Stimulated activated CD4-positive, alpha-beta T cell treated with anti-CD3 and anti-CD28 coated beads, Interleukin-15, amount 100 ng/mL, for 48 hours (primary cell): ENCODE results near the gene SDR42E2.
"Not testable (repeated sequence)": the region's sequence is repeated elsewhere in the genome, so short reads cannot be mapped to it uniquely, and the experiment has no call there.

Experiments used
- DNase-seq, 2 donors: peaks; one replicate each; pipeline ENCODE4 v3.0.0-alpha.2; 2020; ENCODE audit warnings: low read depth in 2 of 2

SDR42E2 gene

GRCh38 chr16:22161999-22162655 lies at the start of gene SDR42E2:
Gene SDR42E2 (plus strand): TSS chr16:22162506. CDS start chr16:22165583, 3,077 bp downstream.
- DNase-seq = peak in 1 of 2 donors; percentile 12

- no peak for DNase-seq
Measured at GRCh38 chr16:22116095-22116700, 46.1 kb upstream of the SDR42E2 start.

- no peak for DNase-seq
Measured at GRCh38 chr16:22117609-22118008, 44.7 kb upstream of the SDR42E2 start.

- DNase-seq = no peak
Measured at GRCh38 chr16:22120440-22120839, 41.9 kb upstream of the SDR42E2 start.

- DNase-seq = no peak
Measured at GRCh38 chr16:22122239-22122638, 40.1 kb upstream of the SDR42E2 start.

- no peak for DNase-seq
Measured at GRCh38 chr16:22123146-22123545, 39.2 kb upstream of the SDR42E2 start.

GRCh38 chr16:22123759-22124490 lies 38.4 kb upstream of the SDR42E2 start:
- no peak for DNase-seq

- DNase-seq = no peak
Measured at GRCh38 chr16:22124583-22125284, 37.6 kb upstream of the SDR42E2 start.

- DNase-seq = no peak
Measured at GRCh38 chr16:22126037-22126558, 36.2 kb upstream of the SDR42E2 start.

- not testable (repeated sequence) for DNase-seq
Measured at GRCh38 chr16:22128537-22128936, 33.8 kb upstream of the SDR42E2 start.

- no peak for DNase-seq
Measured at GRCh38 chr16:22130528-22130927, 31.8 kb upstream of the SDR42E2 start.

- DNase-seq = no peak
Measured at GRCh38 chr16:22132801-22133200, 29.5 kb upstream of the SDR42E2 start.

GRCh38 chr16:22138482-22138881 lies 23.8 kb upstream of the SDR42E2 start:
- no peak for DNase-seq

GRCh38 chr16:22139008-22139407 lies 23.3 kb upstream of the SDR42E2 start:
- DNase-seq = no peak

GRCh38 chr16:22139732-22140131 lies 22.6 kb upstream of the SDR42E2 start:
- no peak for DNase-seq

GRCh38 chr16:22141767-22142166 lies 20.5 kb upstream of the SDR42E2 start:
- no peak for DNase-seq

GRCh38 chr16:22144520-22144919 lies 17.8 kb upstream of the SDR42E2 start:
- DNase-seq = no peak

GRCh38 chr16:22147853-22148252 lies 14.5 kb upstream of the SDR42E2 start:
- DNase-seq = no peak

- DNase-seq = no peak
Measured at GRCh38 chr16:22151246-22151998, 10.9 kb upstream of the SDR42E2 start.

- DNase-seq = no peak
Measured at GRCh38 chr16:22152316-22152715, 10.0 kb upstream of the SDR42E2 start.

- not testable (repeated sequence) for DNase-seq
Measured at GRCh38 chr16:22153078-22153477, 9.2 kb upstream of the SDR42E2 start.
